ENCODE measurements around the gene LRTM1. TPM values are rescaled to one million over a fixed set of nuclear protein-coding genes. Genes with fewer than 3 reads are reported as not detected.

Gene LRTM1
- not detected in 2 replicates for total RNA-seq

DNA sequence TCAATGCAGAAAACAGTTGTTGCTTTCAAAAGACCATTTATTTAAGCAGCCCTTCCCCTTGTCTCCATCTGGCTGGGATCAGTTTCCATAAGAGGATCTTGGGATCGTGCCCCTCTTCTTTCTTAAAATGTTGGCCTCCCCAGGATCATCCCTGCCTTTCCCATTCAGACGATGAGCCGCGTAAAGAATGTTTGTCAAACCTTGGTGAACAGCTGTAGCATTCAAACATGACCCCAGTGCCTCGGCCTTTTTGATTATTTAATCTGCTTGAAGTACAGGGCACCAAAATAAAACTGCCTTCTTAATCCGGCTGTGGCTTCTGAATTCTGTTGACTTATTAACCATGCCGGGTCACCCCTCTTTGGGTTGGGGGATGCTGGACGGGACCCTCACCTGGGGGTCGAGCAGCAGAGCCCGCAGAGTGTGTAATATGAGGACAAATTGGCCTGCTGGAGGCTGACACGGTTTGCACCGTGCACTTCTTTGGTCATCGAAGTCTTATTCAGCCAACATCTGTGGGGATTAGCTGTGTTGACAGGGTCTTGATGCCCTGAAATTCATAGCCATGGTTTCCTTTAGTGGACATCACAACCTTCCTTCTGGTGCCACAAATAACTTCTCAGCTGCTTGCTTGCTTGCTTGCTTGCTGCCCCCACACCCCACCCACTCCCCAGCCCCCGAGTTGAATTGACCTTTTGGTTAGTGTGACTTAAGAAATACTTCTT, at the start of gene LRTM1:
TSS of gene LRTM1 (minus strand) at position 14 of the 725 bp plus-strand sequence. CDS start 148 bp downstream, outside the sequence.
- DNase-seq (ENCODE audit: low read depth): no peak

DNA sequence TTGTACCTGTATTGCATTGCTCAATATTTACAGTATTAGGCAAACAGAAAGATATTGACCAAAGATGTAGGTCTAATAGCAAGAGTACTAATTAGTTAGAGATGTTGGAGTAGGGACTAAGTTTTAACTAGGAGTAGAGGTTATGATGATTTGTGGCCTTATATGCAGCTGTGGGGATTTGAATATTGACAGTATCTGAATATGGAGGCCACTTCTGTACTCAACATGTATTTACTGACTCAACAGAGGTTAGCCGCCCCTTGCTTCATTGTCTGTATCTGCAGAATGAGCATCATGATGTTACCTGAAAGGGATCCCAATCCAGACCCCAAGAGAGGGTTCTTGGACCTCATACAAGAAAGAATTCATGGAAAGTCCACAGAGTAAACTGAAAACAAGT, 49.6 kb upstream of the LRTM1 start:
- DNase-seq (ENCODE audit: low read depth): no peak

DNA sequence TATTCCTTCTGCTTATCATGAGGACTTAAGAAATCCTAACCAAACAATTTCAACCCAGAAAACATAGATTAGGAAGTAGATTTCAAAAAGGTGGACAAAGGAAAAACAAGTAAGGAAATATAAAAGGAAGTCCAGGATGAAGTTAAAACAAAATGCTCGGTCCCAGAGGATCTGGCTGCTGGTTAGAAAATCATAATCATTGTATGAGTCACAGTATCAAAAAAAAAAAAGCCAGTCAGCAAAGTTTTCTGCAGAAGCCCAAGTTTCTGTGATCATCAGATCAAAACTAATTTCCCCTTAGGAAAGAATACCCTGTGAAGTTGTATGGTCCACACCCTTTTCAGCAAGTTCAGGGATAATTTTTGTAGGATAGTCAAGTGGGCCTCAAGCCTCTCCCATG, 43.0 kb upstream of the LRTM1 start:
- peak; percentile 26 for DNase-seq (ENCODE audit: low read depth)

DNA sequence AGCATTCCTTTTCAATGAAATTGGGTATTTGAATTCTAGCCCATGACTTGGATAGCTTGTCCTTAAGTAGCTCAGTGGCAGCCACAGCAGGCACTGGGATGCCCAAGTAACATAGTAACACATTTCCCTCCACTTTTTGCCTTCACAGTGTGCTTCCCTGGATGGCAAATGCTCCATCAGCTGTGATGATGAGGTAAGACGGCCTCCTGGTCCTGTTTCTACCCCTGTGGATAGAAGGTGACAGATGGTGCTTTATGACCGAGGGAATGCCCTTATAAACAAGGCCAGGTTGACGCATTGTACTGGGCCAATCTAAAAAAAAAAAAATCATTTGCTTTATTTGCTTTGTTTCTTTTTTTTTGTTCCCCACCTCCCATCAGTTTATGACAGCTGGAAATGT, 41.8 kb upstream of the LRTM1 start:
- DNase-seq (ENCODE audit: low read depth): no peak

DNA sequence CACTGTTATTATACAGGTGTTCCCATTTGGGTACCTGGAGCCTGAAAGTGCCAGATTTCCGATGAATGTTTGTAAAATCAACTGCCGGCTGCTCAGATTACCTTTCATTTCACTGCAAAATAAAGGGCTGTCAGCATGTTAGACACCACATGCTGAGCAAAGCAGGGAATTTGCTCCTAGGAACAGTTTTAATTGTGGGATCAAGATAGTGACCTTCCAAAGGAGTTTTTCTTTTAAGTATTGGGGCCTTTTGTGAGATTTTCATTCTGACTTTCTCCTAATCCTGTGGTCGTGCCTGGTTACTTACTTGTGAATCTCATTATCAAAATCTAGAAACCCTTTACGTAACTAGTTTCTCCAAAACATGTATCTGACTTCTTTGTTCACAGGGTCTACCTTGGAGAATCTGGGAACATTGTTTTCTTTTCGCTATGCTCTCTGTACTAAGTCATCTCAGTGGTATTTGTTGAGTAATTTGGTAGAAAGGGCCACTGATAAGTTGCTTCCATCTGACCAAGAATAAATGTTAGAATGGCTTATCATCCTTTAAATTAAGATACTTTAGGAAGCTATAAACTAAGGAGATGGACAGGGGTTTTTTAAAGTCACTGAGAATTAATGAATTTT, 40.8 kb upstream of the LRTM1 start:
- peak; percentile 16 for DNase-seq (ENCODE audit: low read depth)

DNA sequence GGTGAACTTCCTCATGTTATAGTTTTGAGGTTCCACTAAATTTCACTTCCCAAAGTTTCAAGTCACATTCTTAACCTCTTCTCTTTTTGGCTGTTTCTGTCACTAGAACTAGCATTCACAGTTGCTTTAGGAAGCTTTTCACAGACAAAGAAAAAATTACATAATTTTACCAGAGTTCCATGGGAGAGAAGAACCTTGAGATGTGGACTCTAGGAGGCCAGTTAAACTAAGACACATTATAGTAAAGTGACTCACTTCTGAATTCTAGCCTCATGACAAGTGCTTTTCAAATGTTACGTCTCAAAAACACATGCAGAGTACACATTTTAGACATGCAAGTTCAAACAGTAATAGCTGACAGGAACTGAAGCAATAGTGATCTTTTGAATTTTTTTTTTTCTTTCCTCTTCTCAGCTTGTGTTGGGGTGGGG, 39.9 kb upstream of the LRTM1 start:
- DNase-seq (ENCODE audit: low read depth): peak; percentile 51

DNA sequence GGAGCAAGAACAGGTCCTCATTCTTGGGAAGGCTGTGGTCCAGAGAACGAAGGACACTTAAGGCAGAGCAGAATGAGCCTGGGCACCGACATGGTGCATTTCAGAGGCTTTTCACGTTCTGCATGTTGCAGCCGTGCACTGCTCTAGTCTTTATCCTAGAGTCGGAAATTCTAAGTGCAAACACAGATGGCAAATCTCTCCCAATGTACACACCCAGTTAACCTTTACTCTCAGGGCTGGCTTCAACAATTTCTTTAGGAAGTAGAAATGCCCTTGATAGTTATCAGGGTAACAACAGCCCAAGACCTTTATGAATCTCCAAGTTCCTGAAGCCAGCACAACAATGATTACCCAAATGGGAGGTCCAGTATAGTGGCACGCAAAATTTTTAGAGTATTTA, 39.1 kb upstream of the LRTM1 start:
- DNase-seq (ENCODE audit: low read depth): no peak

DNA sequence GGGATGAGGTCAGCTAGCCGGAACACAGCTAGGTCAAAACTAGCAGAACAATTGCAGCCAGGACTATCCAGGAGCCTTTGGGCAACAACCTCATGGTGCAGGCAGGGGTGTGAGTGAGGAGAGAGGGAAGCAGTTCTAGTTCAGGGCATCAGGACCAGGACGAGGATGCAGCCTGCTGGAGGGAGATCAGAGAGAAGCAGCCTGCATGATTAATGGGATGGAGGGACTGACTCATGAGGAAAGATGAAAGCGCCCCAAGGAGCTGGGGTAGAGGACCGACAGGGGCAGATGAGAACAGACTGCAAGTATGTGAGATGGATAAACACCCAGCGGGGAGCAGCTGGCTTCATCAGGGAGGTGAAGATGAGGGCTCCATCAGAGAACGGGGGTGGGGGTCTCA, 37.9 kb upstream of the LRTM1 start:
- DNase-seq (ENCODE audit: low read depth): peak; percentile 47

DNA sequence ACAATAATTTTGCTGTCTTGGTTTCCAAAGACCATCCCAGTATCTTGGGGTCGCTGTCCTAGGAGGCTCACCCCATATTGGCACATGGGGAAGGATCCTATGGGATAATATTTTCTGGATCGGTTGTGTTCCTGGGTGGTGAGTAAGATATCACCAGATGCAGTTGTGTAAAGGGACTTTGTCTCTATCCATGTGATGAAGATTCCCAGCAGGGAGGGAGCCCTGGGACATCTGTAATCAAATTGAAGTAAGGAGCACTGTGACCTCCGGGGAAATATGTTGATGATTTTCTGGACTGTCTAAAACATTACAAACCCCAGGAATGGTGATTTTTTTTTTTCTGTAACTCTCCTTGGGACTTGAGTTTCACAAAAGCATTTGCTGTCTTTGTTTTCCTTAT, 36.2 kb upstream of the LRTM1 start:
- no peak for DNase-seq (ENCODE audit: low read depth)

DNA sequence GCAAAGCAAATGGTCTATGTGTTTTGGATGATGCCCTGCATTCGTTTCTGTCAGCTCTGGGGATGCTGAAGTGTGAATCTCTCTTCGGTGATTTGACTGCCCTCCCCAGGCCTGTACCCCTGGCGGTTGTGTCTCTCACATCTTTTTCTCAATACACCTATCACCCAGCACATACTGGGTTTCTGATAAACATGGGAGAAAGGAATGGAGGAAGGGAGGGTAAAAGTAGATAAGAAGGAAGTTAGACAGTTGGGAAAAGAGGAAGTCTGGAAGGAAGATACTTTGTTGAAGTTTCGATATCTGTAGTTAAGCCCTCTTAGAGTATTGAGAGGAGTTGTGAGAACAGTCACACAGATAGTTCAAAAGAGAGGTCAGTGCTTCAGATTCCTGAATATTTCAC, 35.8 kb upstream of the LRTM1 start:
- no peak for DNase-seq (ENCODE audit: low read depth)

DNA sequence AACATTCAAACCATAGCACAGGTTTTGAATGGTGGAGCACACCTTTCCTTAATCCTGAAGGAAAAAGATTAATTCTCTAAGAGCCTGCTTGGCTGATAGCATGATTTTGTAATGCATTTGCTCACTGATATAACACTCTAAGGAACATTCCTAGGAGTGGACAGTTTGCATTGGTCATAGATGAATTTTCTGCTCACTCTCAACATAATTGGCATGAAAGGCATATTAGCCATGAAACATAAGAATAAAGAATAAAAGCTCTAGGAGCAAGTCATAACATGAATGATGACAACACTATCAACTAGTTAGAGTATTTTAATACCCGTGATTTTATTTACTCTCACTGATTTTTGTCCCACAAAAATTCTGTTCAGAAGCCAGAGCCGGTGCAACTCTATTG, 34.3 kb upstream of the LRTM1 start:
- DNase-seq (ENCODE audit: low read depth): no peak

DNA sequence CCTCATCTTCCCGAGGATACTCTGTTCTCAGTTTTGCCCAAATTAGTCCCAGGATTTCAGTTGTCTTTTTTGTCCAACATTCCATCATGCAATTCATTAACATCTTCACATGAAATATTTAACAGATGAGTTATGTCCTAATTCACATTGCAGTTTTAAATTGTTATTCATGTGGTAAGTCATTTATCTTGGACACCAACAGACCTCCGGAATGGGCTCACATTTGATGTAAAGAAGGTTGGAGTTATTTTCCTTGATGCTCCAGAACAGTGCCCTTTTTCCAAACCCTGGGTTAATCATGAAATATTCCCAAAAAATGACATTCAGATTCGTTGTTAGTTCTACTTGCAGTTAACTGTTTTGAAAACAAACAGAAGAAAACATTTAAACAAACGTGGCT, 32.8 kb upstream of the LRTM1 start:
- DNase-seq (ENCODE audit: low read depth): no peak

DNA sequence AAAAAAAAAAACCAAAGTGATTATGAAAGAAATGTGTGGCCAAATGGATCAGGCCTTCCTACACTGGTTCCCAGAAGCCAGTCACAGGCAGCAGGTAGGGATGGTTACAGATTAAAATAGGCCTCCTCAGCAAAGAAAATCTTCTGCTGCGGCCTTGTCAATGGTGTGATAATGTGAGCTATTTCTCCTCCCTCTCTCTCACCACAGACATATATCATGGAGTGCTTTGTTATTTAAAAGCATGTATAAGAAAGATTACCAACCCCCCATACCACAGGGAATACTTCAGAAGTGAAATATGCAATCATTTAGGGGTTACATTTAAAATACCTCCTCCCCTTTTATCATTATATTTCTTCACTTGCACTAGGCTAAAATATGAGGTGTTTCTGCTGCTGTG, 32.2 kb upstream of the LRTM1 start:
- DNase-seq (ENCODE audit: low read depth): no peak

DNA sequence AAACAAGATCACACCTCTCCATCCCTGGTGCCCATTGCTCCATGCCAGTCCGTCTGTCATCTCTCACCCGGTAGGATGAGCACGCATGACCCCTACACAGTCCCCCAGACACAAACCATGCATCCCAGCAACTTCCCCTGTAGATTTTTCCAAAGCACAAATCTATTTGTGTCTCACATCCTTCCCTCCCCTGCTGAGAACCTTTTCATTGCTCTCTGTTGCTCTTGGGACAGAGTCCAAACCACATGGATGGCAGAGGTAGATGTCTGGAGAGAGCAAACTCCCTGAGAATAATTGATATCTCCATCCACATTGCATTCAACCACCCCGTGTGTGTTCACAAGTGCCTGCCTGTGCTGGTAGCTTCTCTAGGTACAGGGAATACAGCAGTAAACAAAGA, 29.9 kb upstream of the LRTM1 start:
- DNase-seq (ENCODE audit: low read depth): peak; percentile 50

DNA sequence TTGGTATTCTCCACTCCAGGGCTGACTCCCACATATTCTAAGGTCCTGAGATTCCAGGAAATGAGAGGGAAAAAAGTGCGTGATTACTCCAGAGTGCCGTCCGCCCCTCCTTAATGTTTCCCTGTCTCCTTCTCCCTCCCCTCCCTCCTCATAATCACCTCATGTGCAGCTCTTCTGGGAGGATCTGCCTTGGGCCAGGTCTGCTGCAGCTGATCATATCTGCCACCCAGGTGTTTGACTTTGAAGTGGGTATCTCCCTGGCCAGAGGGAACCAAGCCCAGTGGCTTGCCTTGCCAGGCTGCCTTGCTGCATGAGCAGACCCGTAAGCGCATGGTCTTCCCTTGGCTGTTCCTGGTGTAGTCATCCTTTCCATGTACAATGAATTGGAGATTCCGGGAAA, 28.1 kb upstream of the LRTM1 start:
- no peak for DNase-seq (ENCODE audit: low read depth)

DNA sequence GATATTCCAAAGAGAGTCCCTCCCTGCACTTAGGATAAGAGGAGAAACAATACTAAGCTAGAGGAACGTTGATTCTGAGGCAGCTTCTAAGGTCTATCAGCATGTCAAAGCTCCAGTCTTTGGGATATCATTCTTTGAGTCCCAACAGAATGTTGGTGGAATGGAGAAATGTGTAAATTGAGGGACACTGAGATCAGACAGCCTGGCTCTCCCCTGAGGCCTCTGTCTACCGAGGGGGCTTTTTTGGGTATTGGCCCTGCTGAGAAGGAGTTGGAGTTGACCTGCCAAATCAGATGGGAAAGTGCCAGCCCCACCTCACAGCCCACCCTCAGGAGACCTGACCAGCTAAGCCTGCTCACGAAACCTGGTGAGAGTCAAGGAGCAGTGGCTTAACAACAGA, 27.6 kb upstream of the LRTM1 start:
- no peak for DNase-seq (ENCODE audit: low read depth)

DNA sequence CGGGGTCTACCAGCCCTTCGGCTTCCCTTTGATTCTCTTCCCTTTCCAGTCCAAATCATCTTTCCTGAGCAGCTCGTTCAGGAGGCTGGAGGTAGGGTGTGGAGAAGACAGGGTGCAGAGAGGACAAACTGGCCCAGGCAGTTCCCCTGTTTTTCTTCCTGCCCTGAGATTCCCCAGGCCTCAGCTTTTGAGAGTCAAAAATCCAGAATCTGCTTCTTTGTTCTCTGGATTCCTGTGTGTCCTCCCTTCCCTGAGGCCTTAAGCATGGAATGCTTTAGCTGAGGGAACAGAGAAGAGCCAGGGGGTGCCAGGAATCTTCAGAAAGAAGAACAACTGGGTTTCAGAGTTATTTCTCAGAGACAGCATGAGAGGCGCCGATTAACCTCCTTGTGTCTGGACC, 26.7 kb upstream of the LRTM1 start:
- no peak for DNase-seq (ENCODE audit: low read depth)

DNA sequence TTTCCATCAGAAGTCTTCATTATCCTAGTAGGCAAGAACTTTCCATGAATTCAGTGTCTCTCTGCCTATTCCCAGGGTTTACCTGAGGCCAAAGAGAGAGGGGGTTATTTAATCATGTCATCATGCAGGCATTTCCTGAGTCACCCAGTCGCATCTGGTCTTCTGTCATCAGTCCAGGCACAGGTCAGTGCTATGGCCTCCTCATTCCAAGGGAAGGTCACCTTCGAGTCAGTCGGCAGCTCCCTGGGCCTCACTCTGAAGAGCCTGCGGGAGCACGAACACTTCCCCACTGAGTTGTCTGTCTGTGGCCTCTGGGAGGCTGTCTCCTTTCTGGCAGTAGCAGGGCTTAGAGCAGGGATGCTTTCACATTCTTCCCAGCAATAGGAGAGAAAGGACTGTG, 26.2 kb upstream of the LRTM1 start:
- DNase-seq (ENCODE audit: low read depth): peak; percentile 69

DNA sequence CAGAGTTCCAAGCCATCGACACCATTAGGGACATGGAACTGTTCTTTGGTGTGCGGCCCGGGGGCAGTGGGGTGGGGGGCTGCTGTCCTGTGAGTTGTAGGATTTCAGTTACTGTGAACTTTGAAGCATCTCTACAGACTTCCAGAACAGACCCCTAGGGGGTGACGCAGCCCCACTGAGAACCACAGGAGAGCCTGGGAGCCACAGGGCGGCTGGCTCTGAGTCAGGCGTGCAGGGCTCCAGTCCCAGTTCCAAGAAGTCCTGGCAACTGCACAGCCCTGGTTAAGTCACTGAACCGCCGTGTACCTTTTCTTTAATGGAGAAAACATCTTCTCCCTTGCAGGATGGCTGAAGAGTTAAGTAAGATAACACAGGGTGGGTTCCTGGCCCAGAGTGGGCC, 23.5 kb upstream of the LRTM1 start:
- DNase-seq (ENCODE audit: low read depth): peak; percentile 59

DNA sequence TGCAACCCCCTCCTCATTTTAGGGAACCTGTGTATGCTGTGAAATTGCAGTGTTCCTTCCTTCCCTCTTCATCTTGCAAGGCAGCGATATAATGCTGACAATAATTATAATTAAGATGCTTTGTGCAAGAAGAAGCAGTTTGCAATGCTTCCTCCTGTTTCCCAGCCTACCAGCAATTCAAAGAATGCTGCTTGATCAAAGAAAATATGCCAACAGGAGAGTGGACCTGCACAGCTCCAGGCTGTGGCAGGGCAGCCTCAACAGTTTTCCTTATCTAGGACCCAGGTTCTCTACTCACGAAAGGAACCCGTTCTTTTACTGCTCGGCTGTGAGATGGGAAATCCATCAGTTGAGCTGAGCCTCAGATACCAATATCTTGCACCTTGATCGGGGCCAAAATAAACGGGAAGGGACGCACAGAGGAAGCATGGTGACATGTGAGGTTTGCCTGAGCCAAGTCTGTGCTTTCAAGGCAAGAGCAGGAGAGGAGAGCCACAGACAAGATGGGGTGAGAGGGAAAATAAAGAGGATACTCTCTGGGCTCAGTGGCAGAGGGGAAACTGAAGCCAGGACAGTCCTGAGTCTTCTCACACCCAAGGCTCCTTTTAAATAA, 22.6 kb upstream of the LRTM1 start:
- DNase-seq (ENCODE audit: low read depth): no peak

DNA sequence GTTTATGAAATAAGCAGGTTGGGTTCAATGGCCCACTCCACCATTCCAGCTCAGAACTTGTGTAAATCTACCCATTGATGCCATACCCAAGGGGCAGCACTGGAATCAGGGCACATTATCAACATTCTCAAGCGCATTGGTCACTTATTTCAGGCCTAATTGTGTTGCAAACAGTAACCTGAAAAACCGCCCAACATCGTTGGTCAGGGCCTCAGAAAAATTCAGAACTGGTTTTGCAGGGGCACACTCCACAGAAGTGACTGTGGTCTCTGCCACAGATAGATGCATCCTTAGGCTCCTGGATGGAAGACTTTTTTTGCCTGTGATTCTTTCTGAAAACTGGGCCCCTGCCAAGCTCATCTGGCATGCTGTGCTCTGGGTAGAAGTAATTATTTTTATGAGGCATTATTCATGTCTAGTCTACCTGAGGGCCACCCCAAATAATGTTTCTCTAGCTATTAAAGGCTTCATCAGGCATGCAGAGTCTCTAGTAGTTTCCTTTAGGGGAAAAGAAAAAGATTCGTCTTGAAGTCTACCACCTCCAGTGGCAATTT, 21.7 kb upstream of the LRTM1 start:
- no peak for DNase-seq (ENCODE audit: low read depth)

DNA sequence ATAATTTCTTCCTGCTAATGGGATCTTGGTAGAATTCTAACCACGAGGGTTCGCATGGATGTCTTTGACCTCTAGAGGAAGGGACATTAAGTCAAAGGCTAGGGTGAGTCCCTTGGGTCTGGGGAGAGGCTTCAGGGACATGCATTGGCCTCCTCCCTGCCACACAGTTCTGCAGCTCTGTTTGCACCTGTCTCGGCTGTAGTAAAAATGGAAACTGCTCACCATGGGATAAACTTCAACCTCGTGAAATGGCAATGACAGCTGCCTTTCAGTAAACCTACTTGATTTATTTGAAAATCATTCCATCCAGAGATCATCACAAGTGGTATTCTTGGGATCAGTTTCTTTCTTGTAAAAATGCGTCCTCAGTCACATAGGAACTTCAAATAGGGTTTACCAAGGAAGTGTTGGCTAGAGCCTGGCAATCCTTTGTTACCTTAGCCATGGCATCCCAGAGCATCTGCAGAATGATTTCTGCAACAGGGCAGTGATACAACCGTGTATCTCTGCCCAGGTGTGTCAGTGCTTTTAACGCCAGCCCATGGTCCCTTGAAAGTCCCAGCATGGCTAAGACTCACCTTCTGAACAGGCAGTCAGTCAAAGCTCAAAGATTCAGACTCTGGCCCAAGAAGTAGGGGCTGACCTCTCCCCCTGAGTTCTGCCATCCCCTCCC, 14.0 kb upstream of the LRTM1 start:
- no peak for DNase-seq (ENCODE audit: low read depth)

Data from renal cortical epithelial cell (primary cell).